CD4-positive, alpha-beta T cell treated with Interferon gamma for 1 hour (primary cell): ENCODE data around the gene GMDS.

Experiments used
- DNase-seq: peaks from one replicate; pipeline ENCODE4 v3.0.0-alpha.2; 2020

The GMDS gene

GRCh38 chr6:1820714-1821113 lies 424.7 kb downstream of the GMDS start:
- no peak for DNase-seq

GRCh38 chr6:1820165-1820564 lies 425.2 kb downstream of the GMDS start:
- DNase-seq: no peak

- no peak for DNase-seq
Observed at GRCh38 chr6:1819007-1819406, 426.4 kb downstream of the GMDS start.

- no peak for DNase-seq
Observed at GRCh38 chr6:1817033-1817761, 428.2 kb downstream of the GMDS start.

GRCh38 chr6:1815827-1816452 lies 429.5 kb downstream of the GMDS start:
- DNase-seq: no peak

- DNase-seq: no peak
Observed at GRCh38 chr6:1814279-1814678, 431.1 kb downstream of the GMDS start.

GRCh38 chr6:1812487-1812886 lies 432.9 kb downstream of the GMDS start:
- no peak for DNase-seq

- DNase-seq: no peak
Observed at GRCh38 chr6:1812034-1812433, 433.4 kb downstream of the GMDS start.

GRCh38 chr6:1810880-1811279 lies 434.5 kb downstream of the GMDS start:
- DNase-seq: no peak

GRCh38 chr6:1809291-1809988 lies 436.0 kb downstream of the GMDS start:
- DNase-seq: no peak

- DNase-seq: no peak
Observed at GRCh38 chr6:1806935-1807334, 438.5 kb downstream of the GMDS start.

GRCh38 chr6:1802491-1803395 lies 442.7 kb downstream of the GMDS start:
- DNase-seq: no peak

GRCh38 chr6:1801401-1801800 lies 444.0 kb downstream of the GMDS start:
- DNase-seq: no peak

GRCh38 chr6:1800845-1801244 lies 444.6 kb downstream of the GMDS start:
- DNase-seq: no peak

- no peak for DNase-seq
Observed at GRCh38 chr6:1798965-1799325, 446.5 kb downstream of the GMDS start.

- DNase-seq: no peak
Observed at GRCh38 chr6:1798303-1798964, 447.0 kb downstream of the GMDS start.

- no peak for DNase-seq
Observed at GRCh38 chr6:1797801-1798200, 447.6 kb downstream of the GMDS start.

GRCh38 chr6:1796706-1797529 lies 448.5 kb downstream of the GMDS start:
- no peak for DNase-seq

GRCh38 chr6:1795910-1796309 lies 449.5 kb downstream of the GMDS start:
- no peak for DNase-seq

GRCh38 chr6:1792989-1793388 lies 452.4 kb downstream of the GMDS start:
- no peak for DNase-seq

- no peak for DNase-seq
Observed at GRCh38 chr6:1790684-1791083, 454.7 kb downstream of the GMDS start.

GRCh38 chr6:1789092-1789491 lies 456.3 kb downstream of the GMDS start:
- DNase-seq: no peak
